ENCODE measurements around the gene FAM20B.

GRCh38 chr1:179105393-179105792 is 79.7 kb downstream of the FAM20B start:
- TF ChIP-seq ZFX (IDR thresholded peaks at IDR 0.05; ENCODE audit: borderline replicate concordance) = no peak
- peak; percentile 62 for TF ChIP-seq CTCF (IDR thresholded peaks at IDR 0.05)
